Measurements from ENCODE around the gene FLOT1.

The FLOT1 gene

GRCh38 chr6:30679765-30680535 lies 62.5 kb downstream of the FLOT1 start:
- no peak for DNase-seq (ENCODE audit: low read depth)

- DNase-seq (ENCODE audit: low read depth): peak; percentile 93
Observed at GRCh38 chr6:30678964-30679726, 63.3 kb downstream of the FLOT1 start.

Measured in activated T-cell treated with anti-CD3 and anti-CD28 coated beads for 1 hour (primary cell).